K562 (cell line): ENCODE data around the gene ASCL2. TPM values are rescaled to one million over a fixed set of nuclear protein-coding genes. Genes with fewer than 3 reads are reported as not detected.
A peak's percentile ranks its signal among the peaks of the same experiment; 100 is the strongest.

ENCODE experiments used
- ATAC-seq: fragments of 200-7000 bp; cut with Tn5 transposase; 3 replicates; pipeline ENCODE4 v1.9.1; 2020; ENCODE audit warnings: moderate library complexity
- BruUV-seq: library from RNA; stranded (reverse); fragments of 400-500 nt; replicated peaks from 2 replicates; lab custom pipeline; 2021; lab: Mats Ljungman, UMichigan
- CTCF ChIA-PET: fragments of 300-600 bp; formaldehyde crosslinking; extraction: SDS; loops from one replicate; lab custom pipeline; 2021; ENCODE audit warnings: low intra/inter-chr PET ratio; lab: Yijun Ruan, JAX
- POLR2A ChIA-PET: fragments of 300-600, 350-650 bp; sonication (Branson Sonifier 250); formaldehyde crosslinking; extraction: SDS; loops from one replicate; lab custom pipeline; 2021; ENCODE audit warnings: antibody characterized with exemption, inconsistent platforms; lab: Yijun Ruan, JAX
- DNase-seq, 4 experiments: peaks; one replicate each; pipeline versions ENCODE4 v3.0.0 to v3.0.0-alpha.2; 2011 to 2018; ENCODE audit warnings: low spot score in 3 of 4, mixed read lengths in 3 of 4; ENCODE audit errors: extremely low read depth in 1 of 4
- FAIRE-seq: peaks from 2 replicates; lab custom pipeline; 2011; peaks lifted over from hg19 to GRCh38; lab: Jason Lieb, UNC
- H2AFZ ChIP-seq: 2 replicates; pipeline ENCODE4 v1.6.0; 2011; ENCODE audit warnings: low read depth, low read length, control low read depth, inconsistent platforms
- H3K27ac ChIP-seq: fragments of 200-600 bp; 3 replicates; pipeline ENCODE4 v1.8.0; 2011; ENCODE audit warnings: low read depth, mild to moderate bottlenecking, control low read depth, inconsistent platforms, low read length, moderate library complexity, mixed read lengths; ENCODE audit errors: extremely low read depth
- H3K27me3 ChIP-seq, 2 experiments: fragments of 300-600 bp in 1 of 2; 2 replicates in 1 of 2; 3 replicates in 1 of 2; pipeline versions ENCODE4 v1.6.0 to v1.8.0; 2011; ENCODE audit warnings: inconsistent platforms in 2 of 2, low read length in 2 of 2, mild to moderate bottlenecking in 1 of 2, mixed read lengths in 1 of 2, moderate library complexity in 1 of 2; ENCODE audit not compliant: control insufficient read depth in 2 of 2, insufficient read depth in 2 of 2
- H3K36me3 ChIP-seq: fragments of 300-600 bp; 3 replicates; pipeline ENCODE4 v1.8.0; 2011; ENCODE audit warnings: mild to moderate bottlenecking, low read length, inconsistent platforms; ENCODE audit not compliant: control insufficient read depth, insufficient read depth
- H3K4me1 ChIP-seq, 2 experiments: fragments of 200-600 bp in 1 of 2; replicated peaks in 1 of 2; 2 replicates in 1 of 2; 3 replicates in 1 of 2; pipeline versions ENCODE4 v1.5.1 to v1.8.0; 2011; ENCODE audit warnings: inconsistent platforms in 2 of 2, low read length in 2 of 2, mild to moderate bottlenecking in 1 of 2, mixed read lengths in 1 of 2, moderate library complexity in 1 of 2; ENCODE audit not compliant: control insufficient read depth in 2 of 2, insufficient read depth in 2 of 2
- H3K4me2 ChIP-seq: 2 replicates; pipeline ENCODE4 v1.6.1; 2011; ENCODE audit warnings: low read length, control low read depth, inconsistent platforms, mixed read lengths; ENCODE audit not compliant: insufficient read depth
- H3K4me3 ChIP-seq: fragments of 200-600 bp; sonication (generic), shearing (Covaris generic); 2 replicates; pipeline ENCODE4 v1.5.1; 2016; ENCODE audit warnings: control low read depth, inconsistent platforms
- H3K79me2 ChIP-seq: fragments of 200-600 bp; 3 replicates; pipeline ENCODE4 v1.8.0; 2011; ENCODE audit warnings: low read length, inconsistent platforms; ENCODE audit not compliant: control insufficient read depth, insufficient read depth
- H3K9ac ChIP-seq, 2 experiments: 2 replicates each; pipeline versions ENCODE4 v1.6.0 to v1.6.1; 2011; ENCODE audit warnings: low read depth in 2 of 2, low read length in 2 of 2, control low read depth in 1 of 2, inconsistent platforms in 1 of 2, mild to moderate bottlenecking in 1 of 2, mixed read lengths in 1 of 2; ENCODE audit not compliant: insufficient read depth in 1 of 2
- H3K9me1 ChIP-seq: one replicate; pipeline ENCODE4 v1.6.0; 2011; ENCODE audit warnings: inconsistent platforms, mild to moderate bottlenecking, low read length, moderate library complexity; ENCODE audit not compliant: control insufficient read depth, insufficient read depth
- H3K9me3 ChIP-seq: replicated peaks from 2 replicates; pipeline ENCODE4 v1.5.1; 2011; ENCODE audit warnings: low read depth, low read length, inconsistent platforms; ENCODE audit not compliant: control insufficient read depth, insufficient read depth
- H4K20me1 ChIP-seq: replicated peaks from 2 replicates; pipeline ENCODE4 v1.6.1; 2011; ENCODE audit warnings: low read length, inconsistent platforms, mixed read lengths; ENCODE audit not compliant: control insufficient read depth, insufficient read depth
- ESRRB ChIP-seq: fragments of 250-450 bp; sonication (Bioruptor Pico); IDR thresholded peaks from 2 replicates; pipeline ENCODE4 v1.5.0; 2020; ENCODE audit warnings: mild to moderate bottlenecking, moderate library complexity, borderline replicate concordance
- HIVEP1 ChIP-seq: fragments of 250-450 bp; sonication (Bioruptor Pico); IDR thresholded peaks from 2 replicates; pipeline ENCODE4 v1.4.0; 2020; ENCODE audit warnings: mild to moderate bottlenecking
- NELFE ChIP-seq: IDR thresholded peaks from 2 replicates; pipeline ENCODE4 v1.6.1; 2011; ENCODE audit warnings: mild to moderate bottlenecking; ENCODE audit not compliant: insufficient read depth, insufficient read length
- OTX1 ChIP-seq: fragments of 450-650 bp; formaldehyde crosslinking; IDR thresholded peaks from 2 replicates; pipeline ENCODE4 v1.4.0; 2022; ENCODE audit warnings: mild to moderate bottlenecking
- RFX1 ChIP-seq: fragments of 450-650 bp; IDR thresholded peaks from 2 replicates; pipeline ENCODE4 v1.6.1; 2016; ENCODE audit warnings: mild to moderate bottlenecking, moderate library complexity
- TAF1 ChIP-seq: IDR thresholded peaks from 2 replicates; pipeline ENCODE4 v1.6.1; 2011; ENCODE audit warnings: mild to moderate bottlenecking, low read length, moderate library complexity; ENCODE audit not compliant: insufficient read depth, control insufficient read depth, severe bottlenecking; ENCODE audit errors: extremely low read depth
- ZNF121 ChIP-seq: sonication (generic); formaldehyde crosslinking; conservative IDR thresholded peaks from 2 replicates; pipeline ENCODE4 v1.8.0; 2022; ENCODE audit warnings: missing genetic modification reagents
- ZNF77 ChIP-seq: fragments of 250-450 bp; sonication (Bioruptor Pico); IDR thresholded peaks from 2 replicates; pipeline ENCODE4 v1.5.0; 2020
- WGBS: fragments of 100-300 bp; shearing (Covaris generic); methylation state at CpG from one replicate; pipeline ENCODE4 v1.1.6; 2016; ENCODE audit warnings: low coverage, mixed read lengths; ENCODE audit not compliant: insufficient coverage; ENCODE audit errors: missing lambda C conversion rate; 5-methylcytosine and 5-hydroxymethylcytosine counted together
- in situ Hi-C: fragments of 300-500 bp; cut with MboI; formaldehyde crosslinking; loops from 4 replicates; pipeline ENCODE4 v1.15.0; 2018; ENCODE audit warnings: inconsistent platforms, mixed read lengths
- intact Hi-C: fragments of 100-400 bp; cut with micrococcal nuclease; formaldehyde crosslinking; loops from 2 replicates; pipeline ENCODE4 v1.14.2; 2022
- polyA plus RNA-seq, 8 experiments: library from polyadenylated mRNA; depleted of rRNA in 4 of 8; stranded (reverse) in 5 of 8; unstranded in 3 of 8; fragments of >200 nt; fragmentation: Nextera tagmentation in 2 of 8; fragmentation: Illumina TruSeq in 1 of 8; extraction: Ambion mirVana in 2 of 8; extraction: Trizol in 1 of 8; gene quantifications; 2 replicates each; pipeline versions ENCODE4 v1.2.1 to v1.2.3, GENCODE V29; 2011 to 2014; ENCODE audit warnings: inconsistent platforms in 1 of 8, missing spikeins in 1 of 8
- total RNA-seq, 7 experiments: library from RNA; depleted of rRNA in 6 of 7; stranded (reverse); fragments of >200 nt in 6 of 7; fragmentation: Illumina TruSeq in 2 of 7; extraction: Trizol in 2 of 7; gene quantifications; 2 replicates each; pipeline versions ENCODE4 v1.2.1 to v1.2.3, GENCODE V29; 2011 to 2021; ENCODE audit warnings: low replicate concordance in 1 of 7
- TF ChIP-seq, protein P1 (sequence below), 2 experiments: fragments of 450-650 bp; conservative IDR thresholded peaks; 2 replicates each; pipeline ENCODE4 v1.6.1; 2017; ENCODE audit warnings: mild to moderate bottlenecking in 2 of 2, moderate library complexity in 2 of 2
- TF ChIP-seq, protein P2 (sequence below): fragments of 450-650 bp; formaldehyde crosslinking; IDR thresholded peaks from 2 replicates; pipeline ENCODE4 v1.4.0; 2020; ENCODE audit warnings: mild to moderate bottlenecking, moderate library complexity

ASCL2 gene
- total and polyA plus RNA-seq, 9 of the 15 experiments (the other 6 are each of a cell fraction or from before 2014, with no cell fraction given) = 0.11 to 1.4 (median 0.36) TPM; not detected in 2

DNA sequence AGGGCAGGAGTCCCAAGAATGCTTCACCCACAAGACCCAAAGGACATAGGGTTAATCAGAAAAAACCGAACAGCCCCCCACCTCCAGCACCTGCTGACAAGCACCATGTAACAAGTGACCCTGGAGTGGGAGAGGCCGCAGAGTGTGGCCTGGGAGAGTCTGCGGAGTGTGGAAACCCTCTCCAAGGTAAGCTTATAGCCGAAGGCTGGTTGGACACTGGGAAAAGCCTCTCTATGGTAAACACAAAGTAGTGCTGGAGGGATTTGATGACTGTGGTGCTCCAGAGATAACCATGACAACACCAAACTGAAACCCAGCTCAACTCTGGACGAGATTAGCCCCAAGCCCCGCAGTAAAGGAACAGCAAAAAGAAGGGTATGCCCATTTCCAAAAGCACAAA is 19.2 kb downstream of the ASCL2 start:
- no peak overlapping the region for H3K9ac ChIP-seq
- H3K27ac ChIP-seq = no peak overlapping the region
- no peaks in the 10 kb centered on the region for H3K9me3 ChIP-seq
- peaks cover 0 to 7% of the 10 kb centered on the region in 2 experiments; a peak in 3 of 5 replicates for H3K4me1 ChIP-seq
- DNase-seq (peak in 1 of 4 experiments; percentile 2), ATAC-seq (no peak), FAIRE-seq (no peak)
- no peaks in the 10 kb centered on the region for H3K9me1 ChIP-seq
- peaks cover 4% of the 10 kb centered on the region; the same call in 1 of the 2 replicates for H4K20me1 ChIP-seq
- H3K79me2 ChIP-seq = no peaks in the 10 kb centered on the region
- peaks cover 4 to 48% of the 10 kb centered on the region in 2 experiments; a peak in 4 of 5 replicates for H3K27me3 ChIP-seq
- no peak overlapping the region for H2AFZ ChIP-seq
- POLR2A ChIA-PET = interaction anchor here (0.7 kb wide), 1 partner anchor 10 kb away, joined by 3 read pairs; no protein-coding TSS in a partner anchor
- in situ Hi-C loops = no loop called here
- no peak overlapping the region for H3K4me2 ChIP-seq
- no TSS peak for BruUV-seq
- 21% methylated on average over 5 of the region's 6 CpGs for WGBS
- H3K4me3 ChIP-seq = no peak overlapping the region
- intact Hi-C loops = no loop called here
- CTCF ChIA-PET = no interaction called here
- TF ChIP-seq TAF1 (no peak), RFX1 (peak; percentile 21; the same call in 1 of the 2 replicates)
- no peaks in the 10 kb centered on the region for H3K36me3 ChIP-seq

DNA sequence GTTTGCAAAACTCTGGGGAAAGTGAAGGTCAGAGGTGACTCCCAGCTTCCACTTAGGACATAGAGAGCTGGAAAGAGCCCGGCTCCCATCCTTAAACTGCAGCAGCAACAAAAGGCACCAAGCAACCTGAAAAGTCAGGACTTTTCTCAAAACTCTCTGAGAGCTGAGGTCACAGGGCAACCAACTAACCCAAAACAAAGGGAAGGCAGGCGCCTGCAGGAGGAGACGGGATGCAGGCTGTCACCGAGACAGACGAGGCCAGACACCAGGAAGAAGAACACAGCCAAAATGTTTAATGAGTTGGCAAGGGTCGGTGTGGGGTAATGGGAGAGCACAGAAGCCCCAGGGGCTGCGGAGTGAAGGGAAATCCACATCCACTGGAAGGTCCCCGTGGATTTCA is 19.9 kb downstream of the ASCL2 start:
- ATAC-seq (no peak), DNase-seq (no peak), FAIRE-seq (no peak)
- Histone ChIP-seq H2AFZ (no peak overlapping the region), H3K36me3 (no peaks in the 10 kb centered on the region), H3K4me2 (no peak overlapping the region), H4K20me1 (peaks cover 4% of the 10 kb centered on the region; the same call in 1 of the 2 replicates), H3K9me3 (no peaks in the 10 kb centered on the region), H3K9ac (no peak overlapping the region), H3K27me3 (peaks cover 4 to 47% of the 10 kb centered on the region in 2 experiments; a peak in 4 of 5 replicates), H3K4me1 (peaks cover 0 to 7% of the 10 kb centered on the region in 2 experiments; a peak in 3 of 5 replicates), H3K27ac (no peak overlapping the region), H3K4me3 (no peak overlapping the region), H3K9me1 (no peaks in the 10 kb centered on the region), H3K79me2 (no peaks in the 10 kb centered on the region)
- ChIA-PET POLR2A (interaction anchor here (0.7 to 1.0 kb wide), 2 partner anchors 10 to 18 kb away, joined by 3 to 4 read pairs; no protein-coding TSS in a partner anchor), CTCF (no interaction called here)
- in situ Hi-C loops = no loop called here
- no TSS peak for BruUV-seq
- TF ChIP-seq OTX1 (CRISPR knock-in tag) (no peak), ESRRB (CRISPR knock-in tag) (no peak), NELFE (no peak), HIVEP1 (CRISPR knock-in tag) (no peak), ZNF121 (CRISPR knock-in tag) (no peak), ZNF77 (CRISPR knock-in tag) (no peak)
- TF ChIP-seq, protein P1, sequence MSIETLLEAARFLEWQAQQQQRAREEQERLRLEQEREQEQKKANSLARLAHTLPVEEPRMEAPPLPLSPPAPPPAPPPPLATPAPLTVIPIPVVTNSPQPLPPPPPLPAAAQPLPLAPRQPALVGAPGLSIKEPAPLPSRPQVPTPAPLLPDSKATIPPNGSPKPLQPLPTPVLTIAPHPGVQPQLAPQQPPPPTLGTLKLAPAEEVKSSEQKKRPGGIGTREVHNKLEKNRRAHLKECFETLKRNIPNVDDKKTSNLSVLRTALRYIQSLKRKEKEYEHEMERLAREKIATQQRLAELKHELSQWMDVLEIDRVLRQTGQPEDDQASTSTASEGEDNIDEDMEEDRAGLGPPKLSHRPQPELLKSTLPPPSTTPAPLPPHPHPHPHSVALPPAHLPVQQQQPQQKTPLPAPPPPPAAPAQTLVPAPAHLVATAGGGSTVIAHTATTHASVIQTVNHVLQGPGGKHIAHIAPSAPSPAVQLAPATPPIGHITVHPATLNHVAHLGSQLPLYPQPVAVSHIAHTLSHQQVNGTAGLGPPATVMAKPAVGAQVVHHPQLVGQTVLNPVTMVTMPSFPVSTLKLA (conservative IDR thresholded peaks at IDR 0.05) = no peak
- TF ChIP-seq, protein P2, sequence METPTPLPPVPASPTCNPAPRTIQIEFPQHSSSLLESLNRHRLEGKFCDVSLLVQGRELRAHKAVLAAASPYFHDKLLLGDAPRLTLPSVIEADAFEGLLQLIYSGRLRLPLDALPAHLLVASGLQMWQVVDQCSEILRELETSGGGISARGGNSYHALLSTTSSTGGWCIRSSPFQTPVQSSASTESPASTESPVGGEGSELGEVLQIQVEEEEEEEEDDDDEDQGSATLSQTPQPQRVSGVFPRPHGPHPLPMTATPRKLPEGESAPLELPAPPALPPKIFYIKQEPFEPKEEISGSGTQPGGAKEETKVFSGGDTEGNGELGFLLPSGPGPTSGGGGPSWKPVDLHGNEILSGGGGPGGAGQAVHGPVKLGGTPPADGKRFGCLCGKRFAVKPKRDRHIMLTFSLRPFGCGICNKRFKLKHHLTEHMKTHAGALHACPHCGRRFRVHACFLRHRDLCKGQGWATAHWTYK (CRISPR knock-in tag) = no peak
- 8% methylated on average over 8 of the region's 8 CpGs for WGBS
- intact Hi-C loops = no loop called here
